Measurements from ENCODE around the gene CELA2A.
"Not testable (repeated sequence)": the region's sequence is repeated elsewhere in the genome, so short reads cannot be mapped to it uniquely, and the experiment has no call there.

Gene CELA2A

GRCh38 chr1:15471067-15471466 lies 14.5 kb downstream of the CELA2A start:
- DNase-seq, result not testable (repeated sequence)

DNA sequence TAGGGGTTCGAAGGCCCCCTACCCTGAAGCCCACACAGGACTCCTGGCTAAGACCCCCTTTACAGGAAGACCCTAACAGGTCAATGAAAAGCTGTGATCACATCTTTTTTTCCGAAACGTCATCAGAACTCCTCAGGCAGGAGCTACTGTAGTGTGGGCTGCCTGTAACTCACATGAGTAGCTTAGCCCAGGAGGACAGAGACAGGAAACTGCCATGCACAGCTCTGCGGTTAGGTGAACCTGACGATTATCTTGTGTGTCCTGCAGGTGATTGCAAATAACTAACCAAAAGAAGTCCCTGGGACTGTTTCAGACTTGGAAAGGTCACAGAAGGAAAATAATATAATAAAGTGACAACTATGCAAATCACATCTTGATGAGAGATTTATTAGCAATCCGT lies 15.2 kb downstream of the CELA2A start:
- not testable (repeated sequence) for DNase-seq

- DNase-seq, result no peak
Measured at GRCh38 chr1:15472587-15472986, 16.1 kb downstream of the CELA2A start.

DNA sequence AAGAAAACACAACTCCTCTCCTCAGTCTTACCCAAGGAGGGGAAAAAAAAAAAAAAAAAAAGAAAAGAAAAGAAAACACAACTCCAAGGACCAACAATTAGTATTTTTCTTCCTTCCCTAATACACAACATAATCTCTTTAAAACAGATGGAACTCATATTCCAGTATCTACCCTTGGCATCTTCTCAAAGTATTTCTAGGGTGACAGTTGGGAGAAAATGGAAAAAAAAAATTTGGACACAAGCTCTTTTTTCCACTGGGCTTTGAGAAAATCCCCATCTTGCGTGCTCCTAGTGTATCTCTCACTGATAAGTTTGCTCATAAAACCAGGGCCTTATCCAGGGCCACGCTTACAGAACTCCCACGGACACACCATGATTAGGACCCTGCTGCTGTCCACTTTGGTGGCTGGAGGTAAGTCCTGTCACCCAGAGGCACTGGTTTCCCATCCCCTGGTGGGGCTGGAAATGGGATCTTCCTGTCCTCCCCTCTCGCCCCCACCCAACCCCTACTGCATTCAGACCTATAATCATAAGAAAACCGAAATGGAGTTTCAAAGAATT lies 19.3 kb downstream of the CELA2A start, which contains the start of gene CELA2B:
TSS of gene CELA2B (plus strand) at position 353 of the 563 bp plus-strand sequence. CDS start at position 375, 22 bp downstream.
- DNase-seq, result no peak

GRCh38 chr1:15476927-15477326 lies 20.4 kb downstream of the CELA2A start:
- DNase-seq, result no peak

DNA sequence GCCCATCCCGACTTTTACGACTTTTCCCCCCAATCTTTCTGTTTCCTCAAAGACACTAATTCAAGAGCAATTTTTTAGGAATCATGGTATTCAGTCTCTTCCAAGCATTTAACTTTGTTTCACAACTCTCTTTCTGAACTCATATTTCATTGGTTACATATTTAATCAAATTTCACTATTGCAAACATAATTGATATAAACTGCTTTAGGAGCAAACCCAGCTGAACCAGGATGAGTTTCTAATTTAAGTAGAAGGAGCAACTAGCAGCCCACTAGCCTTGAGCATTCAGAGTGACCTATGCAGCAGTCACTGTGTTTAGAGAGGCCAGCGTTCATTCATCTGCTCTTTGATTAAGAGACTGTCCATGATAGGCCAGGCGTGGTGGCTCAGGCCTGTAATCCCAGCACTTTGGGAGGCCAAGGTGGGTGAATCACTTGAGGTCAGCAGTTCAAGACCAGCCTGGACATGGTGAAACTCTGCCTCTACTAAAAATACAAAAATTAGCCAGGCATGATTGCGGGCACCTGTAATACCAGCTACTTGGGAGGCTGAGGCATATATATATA lies 21.2 kb downstream of the CELA2A start:
- no peak for DNase-seq

- no peak for DNase-seq
Measured at GRCh38 chr1:15479654-15480347, 23.3 kb downstream of the CELA2A start.

DNA sequence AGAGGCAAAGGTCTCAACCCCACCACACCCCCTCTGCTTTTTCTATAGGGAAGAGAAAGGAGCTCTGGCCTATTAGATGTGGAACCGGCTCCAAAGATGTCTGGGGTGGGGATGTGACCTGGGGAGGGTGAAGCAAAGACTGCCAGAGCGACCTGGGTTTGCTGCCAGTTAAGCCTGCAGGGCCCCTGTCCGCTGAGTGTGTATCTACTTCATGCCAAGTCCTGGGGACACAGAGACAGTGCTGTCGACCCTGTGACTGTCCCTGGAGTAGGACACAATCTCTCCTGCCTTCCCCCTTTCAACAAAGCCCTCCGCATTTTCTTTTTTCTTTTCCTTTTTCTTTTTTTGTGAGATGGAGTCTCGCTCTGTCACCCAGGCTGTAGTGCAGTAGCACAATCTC lies 25.9 kb downstream of the CELA2A start:
- DNase-seq, result not testable (repeated sequence)

- not testable (repeated sequence) for DNase-seq
Measured at GRCh38 chr1:15482983-15483543, 26.5 kb downstream of the CELA2A start.

DNA sequence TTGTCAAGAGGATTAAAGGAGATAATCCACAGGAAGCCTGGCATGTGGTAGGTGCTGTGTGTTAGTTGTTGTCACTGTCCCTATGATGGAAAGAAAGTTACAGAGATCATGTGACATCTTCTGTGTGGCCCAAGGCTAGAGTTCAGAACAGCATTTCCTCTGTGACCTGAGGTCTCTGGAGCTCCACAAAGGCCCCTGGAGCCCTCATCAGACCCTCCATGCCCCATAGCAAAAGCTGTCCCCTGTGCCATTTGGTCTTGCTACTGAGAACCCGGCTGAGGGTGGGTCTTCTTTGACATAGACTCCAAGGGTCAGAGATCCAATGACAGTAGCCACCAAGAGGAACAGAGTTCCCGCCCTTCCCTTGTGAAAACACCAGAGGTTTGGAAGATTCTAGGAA lies 27.4 kb downstream of the CELA2A start:
- DNase-seq, result no peak

- not testable (repeated sequence) for DNase-seq
Measured at GRCh38 chr1:15484443-15484842, 27.9 kb downstream of the CELA2A start.

DNA sequence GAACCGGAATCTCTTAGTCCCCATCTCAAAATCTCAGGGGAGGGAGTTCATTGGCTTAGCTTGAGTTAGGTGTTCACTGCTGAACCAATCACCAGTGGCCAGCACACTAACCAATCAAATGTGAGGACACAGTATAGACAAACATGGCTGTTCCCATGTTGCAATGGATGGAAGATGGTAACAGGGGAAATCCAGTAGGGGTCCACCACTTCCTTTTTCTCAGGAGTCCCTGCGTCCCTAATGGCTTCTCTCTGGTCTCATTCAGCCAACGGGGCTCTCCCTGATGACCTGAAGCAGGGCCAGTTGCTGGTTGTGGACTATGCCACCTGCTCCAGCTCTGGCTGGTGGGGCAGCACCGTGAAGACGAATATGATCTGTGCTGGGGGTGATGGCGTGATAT lies 29.1 kb downstream of the CELA2A start:
- no peak for DNase-seq

- DNase-seq, result not testable (repeated sequence)
Measured at GRCh38 chr1:15486844-15487610, 30.5 kb downstream of the CELA2A start.

GRCh38 chr1:15488371-15488770 lies 31.8 kb downstream of the CELA2A start:
- DNase-seq, result no peak

DNA sequence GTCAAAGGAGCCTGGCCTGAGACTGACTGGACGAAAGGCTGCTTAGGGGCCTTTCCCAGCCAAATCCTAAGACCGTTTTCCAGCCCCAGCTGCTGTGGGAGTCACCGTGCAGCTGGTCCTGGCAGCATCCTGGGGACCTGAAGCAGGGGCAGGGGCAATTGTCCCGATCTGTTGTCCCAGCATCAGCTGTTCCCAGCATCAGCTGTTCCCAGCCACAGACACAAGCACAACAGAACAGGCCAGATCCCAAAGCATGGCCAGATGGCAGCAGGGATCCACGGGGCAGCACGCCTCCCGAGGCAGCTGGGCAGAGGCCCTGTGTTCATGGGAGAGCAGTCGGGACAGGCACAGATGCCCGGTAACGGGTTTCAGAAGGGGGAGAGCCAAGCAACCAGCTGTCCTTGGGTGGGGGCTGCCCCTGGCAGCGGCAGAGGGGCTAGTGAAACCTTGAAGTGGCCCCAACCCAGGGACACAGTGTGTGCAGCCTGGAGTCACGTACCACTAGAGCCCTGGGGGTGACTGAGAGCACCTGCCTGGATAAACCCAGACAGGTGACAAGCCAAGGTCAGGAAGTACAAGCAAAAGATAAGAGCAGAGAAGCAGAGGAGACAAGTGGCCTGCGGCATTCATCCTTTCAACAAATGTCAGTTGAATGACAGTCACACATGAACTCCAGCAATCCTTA lies 32.7 kb downstream of the CELA2A start:
- peak; percentile 86 for DNase-seq

DNA sequence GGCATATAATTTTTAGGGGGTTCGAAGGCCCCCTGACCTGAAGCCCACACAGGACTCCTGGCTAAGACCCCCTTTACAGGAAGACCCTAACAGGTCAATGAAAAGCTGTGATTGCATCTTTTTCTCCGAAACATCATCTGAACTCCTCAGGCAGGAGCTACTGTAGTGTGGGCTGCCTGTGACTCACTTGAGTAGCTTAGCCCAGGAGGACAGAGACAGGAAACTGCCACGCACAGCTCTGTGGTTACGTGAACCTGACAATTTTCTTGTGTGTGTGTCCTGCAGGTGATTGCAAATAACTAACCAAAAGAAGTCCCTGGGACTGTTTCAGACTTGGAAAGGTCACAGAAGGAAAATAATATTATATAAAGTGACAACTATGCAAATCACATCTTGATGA lies 34.5 kb downstream of the CELA2A start:
- DNase-seq, result not testable (repeated sequence)

GRCh38 chr1:15492596-15492995 lies 36.1 kb downstream of the CELA2A start:
- DNase-seq, result no peak

GRCh38 chr1:15493869-15494390 lies 37.4 kb downstream of the CELA2A start:
- DNase-seq, result no peak

DNA sequence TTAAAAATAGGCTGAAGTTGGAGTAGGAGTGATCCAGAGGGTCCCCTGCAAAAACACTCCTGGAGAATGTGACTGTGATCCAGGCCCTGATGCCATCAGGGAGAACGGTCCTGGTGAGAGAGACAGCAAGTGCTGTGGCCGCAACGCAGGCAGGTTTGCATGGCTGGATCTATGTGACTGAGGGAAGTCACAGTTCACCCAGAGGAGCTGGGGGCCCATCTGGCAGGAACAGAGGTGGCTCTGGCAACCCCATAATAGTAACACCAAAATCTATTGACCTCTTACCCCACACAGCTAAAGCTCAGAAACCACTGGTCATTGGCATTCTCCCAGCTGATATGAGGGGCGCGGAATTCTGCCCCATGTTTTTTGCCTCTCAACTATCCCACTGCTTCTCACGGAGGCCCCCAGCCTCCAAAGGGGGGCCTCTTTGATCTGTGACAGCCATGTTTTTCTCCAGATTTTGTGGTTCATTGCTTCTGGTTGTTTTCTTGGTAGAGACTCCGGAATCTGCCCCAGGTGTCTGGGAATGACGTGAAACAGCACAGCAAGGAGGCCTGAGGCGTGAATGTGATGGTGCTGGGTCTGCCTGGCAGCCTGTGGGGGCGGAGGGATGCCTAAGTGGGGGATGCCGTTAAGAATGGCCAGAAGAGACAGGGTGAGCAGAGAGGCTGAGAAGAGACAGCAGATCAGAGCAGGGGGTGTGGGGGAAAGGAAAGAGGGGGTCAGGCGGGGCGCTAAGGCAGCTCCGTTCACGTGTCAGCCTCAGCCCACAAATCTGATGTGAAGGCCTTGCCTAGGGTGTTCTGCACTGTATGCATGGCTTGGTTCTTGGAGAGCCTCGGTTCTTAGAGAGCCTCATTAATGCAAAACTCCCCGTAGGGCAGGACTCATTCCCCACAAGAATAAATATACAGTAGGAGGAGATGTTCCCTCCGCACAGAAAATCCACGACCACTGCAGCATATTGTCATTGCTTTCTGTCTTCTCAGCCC lies 43.9 kb downstream of the CELA2A start:
- no peak for DNase-seq

- DNase-seq, result peak; percentile 48
Measured at GRCh38 chr1:15501208-15502032, 44.9 kb downstream of the CELA2A start.

All from NCI-H345 (cell line).